Endothelial cell (in vitro differentiated cells): Measurements from ENCODE around the gene WNT8B. TPM values are rescaled to one million over a fixed set of nuclear protein-coding genes. Genes with fewer than 3 reads are reported as not detected.

ENCODE experiments used
- DNase-seq: peaks from one replicate; pipeline ENCODE4 v3.0.0; 2021; ENCODE audit warnings: low spot score
- H3K27ac Mint-ChIP-seq: one replicate; pipeline ENCODE4 v1.8.0; 2021; ENCODE audit warnings: mixed read lengths, inconsistent platforms; ENCODE audit not compliant: unreplicated experiment
- H3K27me3 Mint-ChIP-seq: one replicate; pipeline ENCODE4 v1.8.0; 2021; ENCODE audit warnings: mild to moderate bottlenecking, moderate library complexity, mixed read lengths, inconsistent platforms; ENCODE audit not compliant: unreplicated experiment
- H3K36me3 Mint-ChIP-seq: one replicate; pipeline ENCODE4 v1.8.0; 2021; ENCODE audit warnings: mild to moderate bottlenecking, low read depth, mixed read lengths, inconsistent platforms; ENCODE audit not compliant: unreplicated experiment
- H3K4me1 Mint-ChIP-seq: one replicate; pipeline ENCODE4 v1.8.0; 2021; ENCODE audit warnings: mild to moderate bottlenecking, mixed read lengths, inconsistent platforms; ENCODE audit not compliant: unreplicated experiment
- H3K4me3 Mint-ChIP-seq: one replicate; pipeline ENCODE4 v1.8.0; 2021; ENCODE audit warnings: mild to moderate bottlenecking, mixed read lengths, inconsistent platforms; ENCODE audit not compliant: unreplicated experiment
- H3K9me3 Mint-ChIP-seq: one replicate; pipeline ENCODE4 v1.8.0; 2021; ENCODE audit warnings: mixed read lengths, inconsistent platforms; ENCODE audit not compliant: unreplicated experiment
- CTCF ChIP-seq: fragments of 200-600 bp; sonication (generic); IDR thresholded peaks from one replicate; pipeline ENCODE4 v1.5.0; 2021; ENCODE audit warnings: antibody characterized with exemption; ENCODE audit not compliant: unreplicated experiment
- total RNA-seq: library from RNA; stranded (reverse); fragmentation: NEBNext Ultra II Directional; extraction: Animal tissue kit (Norgen Biotek cat#: 25700); gene quantifications from one replicate; pipeline ENCODE4 v1.2.1, GENCODE V29; 2021; ENCODE audit not compliant: unreplicated experiment

Gene WNT8B
- total RNA-seq, 1 donor from 2014 or later, result not detected

- H3K27me3 Mint-ChIP-seq, result no peaks in the 10 kb centered on the region
- H3K9me3 Mint-ChIP-seq, result no peaks in the 10 kb centered on the region
- no peak overlapping the region for H3K27ac Mint-ChIP-seq
- no peaks in the 10 kb centered on the region for H3K36me3 Mint-ChIP-seq
- no peak for TF ChIP-seq CTCF
- DNase-seq, result no peak
- no peak overlapping the region for H3K4me3 Mint-ChIP-seq
- H3K4me1 Mint-ChIP-seq, result no peaks in the 10 kb centered on the region
These were observed 6.9 kb downstream of the WNT8B start for GRCh38 chr10:100469756-100470155.

GRCh38 chr10:100470367-100470766 is 7.6 kb downstream of the WNT8B start:
- no peak for TF ChIP-seq CTCF
- Mint-ChIP-seq H3K4me1 (no peaks in the 10 kb centered on the region), H3K9me3 (no peaks in the 10 kb centered on the region), H3K36me3 (no peaks in the 10 kb centered on the region), H3K27ac (no peak overlapping the region), H3K27me3 (no peaks in the 10 kb centered on the region), H3K4me3 (no peak overlapping the region)
- DNase-seq, result no peak

GRCh38 chr10:100477970-100478369 is 15.2 kb downstream of the WNT8B start:
- Mint-ChIP-seq H3K9me3 (no peaks in the 10 kb centered on the region), H3K4me3 (no peak overlapping the region), H3K27ac (no peak overlapping the region), H3K27me3 (peaks cover 5% of the 10 kb centered on the region), H3K36me3 (no peaks in the 10 kb centered on the region), H3K4me1 (peaks cover 4% of the 10 kb centered on the region)
- DNase-seq, result no peak
- no peak for TF ChIP-seq CTCF

GRCh38 chr10:100479037-100479436 is 16.2 kb downstream of the WNT8B start:
- no peaks in the 10 kb centered on the region for H3K36me3 Mint-ChIP-seq
- H3K9me3 Mint-ChIP-seq, result no peaks in the 10 kb centered on the region
- TF ChIP-seq CTCF, result no peak
- H3K4me1 Mint-ChIP-seq, result peaks cover 14% of the 10 kb centered on the region
- no peak for DNase-seq
- peaks cover 8% of the 10 kb centered on the region for H3K27me3 Mint-ChIP-seq
- H3K27ac Mint-ChIP-seq, result no peak overlapping the region
- H3K4me3 Mint-ChIP-seq, result no peak overlapping the region

- Mint-ChIP-seq H3K4me1 (peaks cover 22% of the 10 kb centered on the region), H3K36me3 (no peaks in the 10 kb centered on the region), H3K9me3 (no peaks in the 10 kb centered on the region), H3K27ac (no peak overlapping the region), H3K4me3 (no peak overlapping the region), H3K27me3 (peaks cover 8% of the 10 kb centered on the region)
- TF ChIP-seq CTCF, result no peak
- DNase-seq, result no peak
These were observed 17.2 kb downstream of the WNT8B start for GRCh38 chr10:100480002-100480401.
